Naive thymus-derived CD4-positive, alpha-beta T cell (primary cell): Measurements from ENCODE around the gene ULK4. TPM values are rescaled to one million over a fixed set of nuclear protein-coding genes. Genes with fewer than 3 reads are reported as not detected.

Source experiments
- ATAC-seq: fragments of 150-1000 bp; cut with Tn5 transposase; 2 replicates; pipeline ENCODE4 v1.10.0; 2021; ENCODE audit warnings: mild to moderate bottlenecking, moderate library complexity
- CTCF ChIA-PET: fragments of 350-600 bp; sonication (Branson Sonifier 250); formaldehyde crosslinking; loops from one replicate; lab custom pipeline; 2021; ENCODE audit warnings: antibody characterized with exemption; lab: Charles Lee
- POLR2A ChIA-PET: fragments of 350-600 bp; sonication (Branson Sonifier 250); formaldehyde crosslinking; loops from one replicate; lab custom pipeline; 2021; ENCODE audit warnings: antibody characterized with exemption, inconsistent platforms; lab: Charles Lee
- DNase-seq, 9 donors: peaks; one replicate each; pipeline versions ENCODE4 v3.0.0 to v3.0.0-alpha.2; 2020 to 2022; ENCODE audit warnings: mixed read lengths in 1 of 9
- H3K27ac ChIP-seq: one replicate; pipeline ENCODE4 v1.7.0; 2013; ENCODE audit warnings: mild to moderate bottlenecking, low read depth, low read length, moderate library complexity
- H3K27me3 ChIP-seq, 2 donors: one replicate each; pipeline ENCODE4 v1.7.0; 2013; ENCODE audit warnings: low read length in 2 of 2, mild to moderate bottlenecking in 2 of 2, moderate library complexity in 2 of 2; ENCODE audit not compliant: control insufficient read depth in 2 of 2, insufficient read depth in 2 of 2
- H3K36me3 ChIP-seq, 3 experiments: 1 replicate in 2 of 3; 2 replicates in 1 of 3; pipeline ENCODE4 v1.7.0; 2013; ENCODE audit warnings: low read length in 3 of 3, mild to moderate bottlenecking in 3 of 3, moderate library complexity in 1 of 3; ENCODE audit not compliant: insufficient read depth in 3 of 3, control insufficient read depth in 2 of 3
- H3K4me1 ChIP-seq, 2 donors: one replicate each; pipeline ENCODE4 v1.7.0; 2013; ENCODE audit warnings: low read length in 2 of 2, mild to moderate bottlenecking in 2 of 2, moderate library complexity in 1 of 2; ENCODE audit not compliant: control insufficient read depth in 2 of 2, insufficient read depth in 2 of 2
- H3K4me3 ChIP-seq: 2 replicates; pipeline ENCODE4 v1.7.0; 2013; ENCODE audit warnings: mild to moderate bottlenecking, low read length
- H3K9me3 ChIP-seq, 3 experiments: 1 replicate in 2 of 3; 2 replicates in 1 of 3; pipeline ENCODE4 v1.7.0; 2013; ENCODE audit warnings: low read length in 3 of 3; ENCODE audit not compliant: control insufficient read depth in 2 of 3
- H3K27ac Mint-ChIP-seq, 9 donors: one replicate each; pipeline ENCODE4 v1.8.0; 2020 to 2022; ENCODE audit warnings: mixed read lengths in 9 of 9, mild to moderate bottlenecking in 8 of 9, moderate library complexity in 5 of 9, inconsistent platforms in 2 of 9
- H3K27me3 Mint-ChIP-seq, 5 donors: one replicate each; pipeline ENCODE4 v1.8.0; 2021 to 2022; ENCODE audit warnings: mixed read lengths in 5 of 5, mild to moderate bottlenecking in 1 of 5
- H3K36me3 Mint-ChIP-seq, 5 donors: one replicate each; pipeline ENCODE4 v1.8.0; 2020 to 2022; ENCODE audit warnings: mixed read lengths in 5 of 5, mild to moderate bottlenecking in 3 of 5, inconsistent platforms in 1 of 5
- H3K4me1 Mint-ChIP-seq, 7 donors: one replicate each; pipeline ENCODE4 v1.8.0; 2020 to 2022; ENCODE audit warnings: mixed read lengths in 7 of 7, mild to moderate bottlenecking in 3 of 7, inconsistent platforms in 1 of 7
- H3K4me3 Mint-ChIP-seq, 10 donors: one replicate each; pipeline ENCODE4 v1.8.0; 2020 to 2022; ENCODE audit warnings: mild to moderate bottlenecking in 10 of 10, mixed read lengths in 10 of 10, moderate library complexity in 6 of 10, inconsistent platforms in 2 of 10
- H3K9me3 Mint-ChIP-seq, 11 donors: one replicate each; pipeline ENCODE4 v1.8.0; 2020 to 2022; ENCODE audit warnings: mixed read lengths in 11 of 11, mild to moderate bottlenecking in 4 of 11, inconsistent platforms in 1 of 11, moderate library complexity in 1 of 11
- intact Hi-C, 2 donors: fragments of 100-400 bp; cut with micrococcal nuclease; formaldehyde crosslinking; loops; one replicate each; pipeline ENCODE4 v1.15.1; 2023
- polyA plus RNA-seq, 2 donors: library from polyadenylated mRNA; unstranded; fragments of 300-500 nt; fragmentation: Illumina TruSeq; gene quantifications; one replicate each; pipeline ENCODE4 v1.2.3, GENCODE V29; 2021
- total RNA-seq, 6 experiments: library from RNA in 5 of 6; stranded (reverse) in 5 of 6; gene quantifications; 1 replicate in 5 of 6; 2 replicates in 1 of 6; pipeline ENCODE4 v1.2.3 and lab custom pipeline; 2021 to 2026

Gene ULK4
- total and polyA plus RNA-seq, 7 experiments from 2014 or later: 6.6 to 22.3 (median 18.9) TPM

DNA sequence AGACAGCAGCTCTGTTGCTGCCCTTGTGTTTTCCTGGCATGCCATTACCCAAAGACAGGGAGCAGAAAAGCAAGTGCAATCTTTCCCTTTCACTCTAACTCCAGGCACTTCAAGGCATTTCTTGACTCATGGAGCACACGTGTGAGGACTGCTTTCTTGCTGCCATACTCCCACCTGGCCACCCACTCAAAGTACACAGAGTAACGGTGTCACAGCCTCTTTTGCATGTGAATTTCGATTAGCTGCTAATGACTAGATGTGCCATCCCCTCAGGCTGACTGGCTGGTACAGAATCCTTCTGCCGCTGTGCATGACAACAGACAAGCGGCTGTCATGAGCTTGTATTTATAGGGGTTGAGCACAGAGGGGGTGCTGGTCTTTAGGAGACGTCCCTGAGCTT lies 382.0 kb downstream of the ULK4 start:
- ATAC-seq: no peak
- no peak for DNase-seq
- Mint-ChIP-seq H3K27me3 (no peaks in the 10 kb centered on the region), H3K9me3 (peaks cover 0 to 6% (median 0%) of the 10 kb centered on the region in 11 donors), H3K27ac (no peak overlapping the region), H3K36me3 (peaks cover 0 to 27% (median 18%) of the 10 kb centered on the region in 5 donors), H3K4me1 (no peaks in the 10 kb centered on the region), H3K4me3 (no peak overlapping the region)
- Histone ChIP-seq H3K27me3 (no peaks in the 10 kb centered on the region), H3K4me3 (no peak overlapping the region), H3K4me1 (no peaks in the 10 kb centered on the region), H3K36me3 (no peaks in the 10 kb centered on the region), H3K27ac (no peak overlapping the region), H3K9me3 (no peaks in the 10 kb centered on the region)
- POLR2A ChIA-PET: no interaction called here
- CTCF ChIA-PET: no interaction called here
- intact Hi-C loops: loop anchor here in 1 of 2 donors (5.0 kb wide), 1 partner anchor 408 kb away; no protein-coding TSS in a partner anchor

DNA sequence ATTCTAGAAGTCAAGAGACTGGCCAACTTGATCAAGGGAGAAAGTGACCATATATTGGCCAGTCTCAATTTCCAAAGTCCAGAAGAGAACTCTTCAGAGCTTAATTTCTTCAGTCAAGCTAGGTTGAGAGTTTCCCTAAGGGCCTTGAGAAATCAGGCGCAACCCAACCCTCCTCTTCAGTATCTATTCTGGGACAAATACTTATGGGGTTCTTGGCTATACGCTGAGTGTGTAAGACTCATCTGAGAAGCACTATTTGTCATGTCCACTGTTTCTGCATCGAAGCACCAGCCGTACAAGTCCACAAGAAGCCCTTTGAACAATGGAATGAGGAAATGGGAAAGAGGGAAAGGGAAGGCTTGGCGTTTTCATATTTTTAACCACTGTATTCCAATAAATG lies 383.1 kb downstream of the ULK4 start:
- intact Hi-C loops: no loop called here
- no peak for DNase-seq
- H3K9me3 Mint-ChIP-seq: peaks cover 0 to 5% (median 0%) of the 10 kb centered on the region in 11 donors
- Histone ChIP-seq H3K36me3 (no peaks in the 10 kb centered on the region), H3K27ac (no peak overlapping the region), H3K4me1 (no peaks in the 10 kb centered on the region), H3K27me3 (no peaks in the 10 kb centered on the region), H3K9me3 (no peaks in the 10 kb centered on the region), H3K4me3 (no peak overlapping the region)
- H3K27me3 Mint-ChIP-seq: no peaks in the 10 kb centered on the region
- H3K4me1 Mint-ChIP-seq: no peaks in the 10 kb centered on the region
- peaks cover 0 to 29% (median 15%) of the 10 kb centered on the region in 5 donors for H3K36me3 Mint-ChIP-seq
- no peak for ATAC-seq
- POLR2A ChIA-PET: no interaction called here
- H3K4me3 Mint-ChIP-seq: no peak overlapping the region
- CTCF ChIA-PET: no interaction called here
- H3K27ac Mint-ChIP-seq: no peak overlapping the region

DNA sequence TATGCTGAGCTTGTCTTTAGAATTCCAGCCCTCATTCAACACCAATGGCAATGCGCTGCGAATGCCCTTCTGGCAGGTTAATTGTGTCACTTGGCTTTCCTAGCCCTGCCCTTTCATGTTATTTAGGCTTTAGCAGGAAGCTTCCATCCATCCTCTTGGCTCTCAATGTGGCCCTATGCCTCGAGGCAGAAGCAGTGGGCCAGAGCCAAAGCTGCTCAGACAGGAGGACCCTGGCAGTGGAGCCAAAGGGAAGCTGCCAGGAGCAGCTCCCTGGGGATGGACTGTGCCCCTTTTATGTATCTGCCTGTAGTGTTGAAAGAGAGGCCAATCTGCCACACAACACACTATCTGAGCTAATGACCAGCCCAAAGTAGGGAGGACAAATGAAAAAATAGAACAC lies 386.2 kb downstream of the ULK4 start:
- CTCF ChIA-PET: no interaction called here
- no peaks in the 10 kb centered on the region for H3K4me1 Mint-ChIP-seq

DNA sequence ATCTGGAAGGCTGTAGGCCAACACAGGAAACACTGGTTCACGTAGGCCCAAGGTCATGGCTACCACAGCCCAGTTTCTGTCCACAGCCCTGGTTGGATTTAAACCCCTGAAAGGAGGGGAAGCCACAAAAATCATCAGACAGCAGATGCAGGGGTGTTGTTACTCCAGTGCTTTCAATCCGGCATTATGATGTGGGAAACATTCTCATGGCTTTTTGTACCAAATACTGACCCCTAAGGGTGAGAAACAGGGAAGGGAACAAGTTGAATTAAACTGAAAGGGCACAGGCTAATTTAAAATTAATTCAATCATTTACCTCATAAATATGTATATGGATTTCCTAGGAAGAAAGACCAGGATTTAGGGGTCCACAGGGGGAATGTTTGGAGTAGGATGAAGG lies 387.0 kb downstream of the ULK4 start:
- peaks cover 0 to 3% (median 0%) of the 10 kb centered on the region in 11 donors for H3K9me3 Mint-ChIP-seq
- POLR2A ChIA-PET: no interaction called here
- ATAC-seq: no peak

More for the DNA sequence above, 386.2 kb downstream of the ULK4 start:
- H3K4me3 Mint-ChIP-seq: no peak overlapping the region
- Histone ChIP-seq H3K4me1 (no peaks in the 10 kb centered on the region), H3K9me3 (no peaks in the 10 kb centered on the region), H3K4me3 (no peak overlapping the region), H3K27ac (no peak overlapping the region), H3K27me3 (no peaks in the 10 kb centered on the region), H3K36me3 (no peaks in the 10 kb centered on the region)
- no peak overlapping the region for H3K27ac Mint-ChIP-seq
- ATAC-seq (no peak), DNase-seq (no peak)
- intact Hi-C loops: no loop called here
- peaks cover 0 to 13% (median 5%) of the 10 kb centered on the region in 5 donors for H3K36me3 Mint-ChIP-seq
- H3K9me3 Mint-ChIP-seq: peaks cover 0 to 3% (median 0%) of the 10 kb centered on the region in 11 donors
- H3K27me3 Mint-ChIP-seq: no peaks in the 10 kb centered on the region
- POLR2A ChIA-PET: no interaction called here

GRCh38 chr3:41573591-41573990 lies 388.3 kb downstream of the ULK4 start:
- Histone ChIP-seq H3K27ac (no peak overlapping the region), H3K4me1 (no peaks in the 10 kb centered on the region), H3K27me3 (no peaks in the 10 kb centered on the region), H3K36me3 (no peaks in the 10 kb centered on the region), H3K9me3 (no peaks in the 10 kb centered on the region), H3K4me3 (no peak overlapping the region)
- no peak for ATAC-seq
- intact Hi-C loops: no loop called here
- peaks cover 0 to 2% (median 0%) of the 10 kb centered on the region in 11 donors for H3K9me3 Mint-ChIP-seq
- ChIA-PET CTCF (no interaction called here), POLR2A (interaction anchor here (0.6 kb wide), 1 partner anchor 347 kb away, joined by 4 read pairs; no protein-coding TSS in a partner anchor)
- no peak overlapping the region for H3K27ac Mint-ChIP-seq
- no peaks in the 10 kb centered on the region for H3K4me1 Mint-ChIP-seq
- DNase-seq: no peak
- H3K27me3 Mint-ChIP-seq: no peaks in the 10 kb centered on the region
- H3K36me3 Mint-ChIP-seq: peaks cover 0 to 17% (median 0%) of the 10 kb centered on the region in 5 donors
- no peak overlapping the region for H3K4me3 Mint-ChIP-seq

More for the DNA sequence above, 387.0 kb downstream of the ULK4 start:
- no peak for DNase-seq
- Histone ChIP-seq H3K36me3 (no peaks in the 10 kb centered on the region), H3K27ac (no peak overlapping the region), H3K4me1 (no peaks in the 10 kb centered on the region), H3K27me3 (no peaks in the 10 kb centered on the region), H3K9me3 (no peaks in the 10 kb centered on the region), H3K4me3 (no peak overlapping the region)
- no peak overlapping the region for H3K27ac Mint-ChIP-seq
- intact Hi-C loops: no loop called here
- peaks cover 0 to 17% (median 5%) of the 10 kb centered on the region in 5 donors for H3K36me3 Mint-ChIP-seq
- CTCF ChIA-PET: no interaction called here
- no peak overlapping the region for H3K4me3 Mint-ChIP-seq
- no peaks in the 10 kb centered on the region for H3K27me3 Mint-ChIP-seq
- H3K4me1 Mint-ChIP-seq: no peaks in the 10 kb centered on the region

DNA sequence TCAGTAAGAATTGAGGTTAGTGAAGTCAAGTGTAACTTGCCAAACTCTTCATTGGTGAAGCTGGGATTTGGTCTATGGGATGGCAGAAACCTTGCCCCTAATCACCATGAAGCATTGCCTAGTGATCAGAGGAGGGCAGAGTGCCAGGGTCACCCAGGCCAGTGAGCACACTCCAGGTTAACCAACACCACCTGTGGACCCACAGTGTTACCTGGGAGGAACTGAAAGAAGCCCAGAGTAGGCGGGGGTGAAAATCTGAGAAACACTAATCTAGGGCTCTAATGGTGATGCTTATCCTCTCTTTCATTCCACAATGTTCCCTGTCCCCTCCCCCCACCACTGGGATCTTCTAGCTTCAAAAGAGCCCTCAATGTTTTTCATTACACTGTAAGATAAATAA lies 389.8 kb downstream of the ULK4 start:
- H3K27me3 Mint-ChIP-seq: no peaks in the 10 kb centered on the region
- no peak overlapping the region for H3K4me3 ChIP-seq
- H3K4me3 Mint-ChIP-seq: no peak overlapping the region
- no peaks in the 10 kb centered on the region for H3K9me3 ChIP-seq
- no peak overlapping the region for H3K27ac Mint-ChIP-seq
- intact Hi-C loops: no loop called here
- H3K36me3 Mint-ChIP-seq: peaks cover 0 to 19% (median 0%) of the 10 kb centered on the region in 5 donors
- H3K9me3 Mint-ChIP-seq: peaks cover 0 to 2% (median 0%) of the 10 kb centered on the region in 11 donors
- POLR2A ChIA-PET: no interaction called here
- no peaks in the 10 kb centered on the region for H3K27me3 ChIP-seq
- H3K4me1 Mint-ChIP-seq: no peaks in the 10 kb centered on the region
- no peaks in the 10 kb centered on the region for H3K36me3 ChIP-seq
- CTCF ChIA-PET: no interaction called here
- no peak overlapping the region for H3K27ac ChIP-seq
- H3K4me1 ChIP-seq: no peaks in the 10 kb centered on the region
- ATAC-seq: no peak
- no peak for DNase-seq

- no peak overlapping the region for H3K4me3 Mint-ChIP-seq
- no peaks in the 10 kb centered on the region for H3K4me1 Mint-ChIP-seq
- Histone ChIP-seq H3K27ac (no peak overlapping the region), H3K27me3 (no peaks in the 10 kb centered on the region), H3K9me3 (no peaks in the 10 kb centered on the region), H3K4me3 (no peak overlapping the region), H3K36me3 (no peaks in the 10 kb centered on the region), H3K4me1 (no peaks in the 10 kb centered on the region)
- ChIA-PET POLR2A (no interaction called here), CTCF (interaction anchor here (0.6 kb wide), 1 partner anchor 25 kb away, joined by 3 read pairs; no protein-coding TSS in a partner anchor)
- DNase-seq (no peak), ATAC-seq (no peak)
- H3K27me3 Mint-ChIP-seq: no peaks in the 10 kb centered on the region
- intact Hi-C loops: no loop called here
- peaks cover 0 to 37% (median 8%) of the 10 kb centered on the region in 5 donors for H3K36me3 Mint-ChIP-seq
- no peak overlapping the region for H3K27ac Mint-ChIP-seq
- peaks cover 0 to 3% (median 0%) of the 10 kb centered on the region in 11 donors for H3K9me3 Mint-ChIP-seq
These were observed 392.1 kb downstream of the ULK4 start for GRCh38 chr3:41569632-41570305.
